Neural progenitor cell (in vitro differentiated cells): Measurements from ENCODE around the gene DEPDC1B. TPM values are rescaled to one million over a fixed set of nuclear protein-coding genes. Genes with fewer than 3 reads are reported as not detected.

Source experiments
- DNase-seq: peaks from one replicate; pipeline ENCODE4 v3.0.0-alpha.2; 2016; ENCODE audit warnings: low spot score
- H2AFZ ChIP-seq: fragments of 200-600 bp; sonication (generic); replicated peaks from 2 replicates; pipeline ENCODE4 v1.6.1; 2016; ENCODE audit warnings: antibody characterized with exemption
- H3F3A ChIP-seq: fragments of 200-600 bp; sonication (generic); 2 replicates; pipeline ENCODE4 v1.6.1; 2016; ENCODE audit warnings: antibody characterized with exemption, low read depth
- H3K27ac ChIP-seq: fragments of 200-600 bp; sonication (generic); 2 replicates; pipeline ENCODE4 v1.5.1; 2016; ENCODE audit warnings: mild to moderate bottlenecking
- H3K27me3 ChIP-seq: fragments of 200-600 bp; sonication (generic); 2 replicates; pipeline ENCODE4 v1.6.1; 2016; ENCODE audit warnings: mild to moderate bottlenecking, moderate library complexity
- H3K36me3 ChIP-seq: fragments of 200-600 bp; sonication (generic); 2 replicates; pipeline ENCODE4 v1.5.1; 2016
- H3K4me1 ChIP-seq: fragments of 200-600 bp; sonication (generic); 2 replicates; pipeline ENCODE4 v1.6.1; 2016; ENCODE audit warnings: mixed run types
- H3K4me2 ChIP-seq: fragments of 200-600 bp; sonication (generic); 2 replicates; pipeline ENCODE4 v1.6.1; 2016
- H3K4me3 ChIP-seq: fragments of 200-600 bp; sonication (generic); 2 replicates; pipeline ENCODE4 v1.5.1; 2016
- H3K79me2 ChIP-seq: fragments of 200-600 bp; sonication (generic); 2 replicates; pipeline ENCODE4 v1.6.1; 2016; ENCODE audit warnings: low read depth
- H3K9ac ChIP-seq: fragments of 200-600 bp; sonication (generic); 2 replicates; pipeline ENCODE4 v1.6.1; 2016
- H3K9me3 ChIP-seq: fragments of 200-600 bp; sonication (generic); 2 replicates; pipeline ENCODE4 v1.5.1; 2016; ENCODE audit warnings: low read depth
- H4K20me1 ChIP-seq: fragments of 200-600 bp; sonication (generic); 2 replicates; pipeline ENCODE4 v1.6.1; 2016; ENCODE audit warnings: low read depth
- H3K27ac Mint-ChIP-seq: 3 replicates; pipeline ENCODE4 v1.8.0; 2021; ENCODE audit warnings: mixed read lengths
- H3K27me3 Mint-ChIP-seq: 2 replicates; pipeline ENCODE4 v1.8.0; 2022; ENCODE audit warnings: low read depth, mild to moderate bottlenecking, inconsistent platforms, moderate library complexity, mixed read lengths; ENCODE audit not compliant: insufficient read depth
- H3K36me3 Mint-ChIP-seq: 3 replicates; pipeline ENCODE4 v1.8.0; 2021; ENCODE audit warnings: mixed read lengths
- H3K4me1 Mint-ChIP-seq: 3 replicates; pipeline ENCODE4 v1.8.0; 2021; ENCODE audit warnings: mixed read lengths
- H3K4me3 Mint-ChIP-seq: 3 replicates; pipeline ENCODE4 v1.8.0; 2021; ENCODE audit warnings: mild to moderate bottlenecking, moderate library complexity, mixed read lengths
- H3K9me3 Mint-ChIP-seq: 3 replicates; pipeline ENCODE4 v1.8.0; 2020; ENCODE audit warnings: mixed read lengths
- CTCF ChIP-seq: fragments of 200-600 bp; sonication (generic); IDR thresholded peaks from 2 replicates; pipeline ENCODE4 v1.5.1; 2017; ENCODE audit warnings: antibody characterized with exemption, mild to moderate bottlenecking
- EZH2 ChIP-seq: fragments of 200-600 bp; sonication (generic); IDR thresholded peaks from 2 replicates; pipeline ENCODE4 v1.6.1; 2017; ENCODE audit warnings: antibody characterized with exemption, mild to moderate bottlenecking, moderate library complexity
- EZH2phosphoT487 ChIP-seq: fragments of 200-600 bp; sonication (generic); IDR thresholded peaks from 2 replicates; pipeline ENCODE4 v1.6.1; 2017; ENCODE audit warnings: antibody characterized with exemption
- total RNA-seq: library from RNA; depleted of rRNA; stranded (reverse); fragments of >200 nt; gene quantifications from 2 replicates; pipeline ENCODE4 v1.2.3, GENCODE V29; 2015; ENCODE audit warnings: low replicate concordance

The DEPDC1B gene
- total RNA-seq, 1 donor from 2014 or later: 142 TPM

GRCh38 chr5:60701321-60701968 is 1.5 kb upstream of the DEPDC1B start:
- no peak overlapping the region for H2AFZ ChIP-seq
- H3K4me1 Mint-ChIP-seq: peaks cover 25% of the 10 kb centered on the region
- H3K36me3 ChIP-seq: peaks cover 5% of the 10 kb centered on the region
- H3K27me3 Mint-ChIP-seq: peaks cover 6% of the 10 kb centered on the region
- peaks cover 4% of the 10 kb centered on the region for H3K9me3 Mint-ChIP-seq
- no peaks in the 10 kb centered on the region for H3K9me3 ChIP-seq
- H3K27ac ChIP-seq: no peak overlapping the region
- no peak overlapping the region for H3K4me2 ChIP-seq
- no peaks in the 10 kb centered on the region for H3K27me3 ChIP-seq
- H4K20me1 ChIP-seq: peaks cover 3% of the 10 kb centered on the region
- no peak overlapping the region for H3K9ac ChIP-seq
- no peak overlapping the region for H3K4me3 ChIP-seq
- peak overlapping the region; percentile 59 for H3K4me3 Mint-ChIP-seq
- TF ChIP-seq EZH2phosphoT487 (no peak), EZH2 (no peak), CTCF (no peak)
- DNase-seq: no peak
- peaks cover 13% of the 10 kb centered on the region for H3K36me3 Mint-ChIP-seq
- H3F3A ChIP-seq: peaks cover 12% of the 10 kb centered on the region
- H3K27ac Mint-ChIP-seq: no peak overlapping the region
- peaks cover 22% of the 10 kb centered on the region for H3K4me1 ChIP-seq
- peaks cover 28% of the 10 kb centered on the region for H3K79me2 ChIP-seq

GRCh38 chr5:60700416-60700757 is 421 bp upstream of the DEPDC1B start:
- Histone ChIP-seq H3K27ac (no peak overlapping the region), H3K4me3 (peak overlapping the region; percentile 81), H4K20me1 (peaks cover 3% of the 10 kb centered on the region), H3F3A (peaks cover 12% of the 10 kb centered on the region), H3K79me2 (peaks cover 38% of the 10 kb centered on the region), H3K36me3 (peaks cover 5% of the 10 kb centered on the region), H2AFZ (peak overlapping the region; percentile 93), H3K4me2 (peak overlapping the region; percentile 93), H3K9me3 (no peaks in the 10 kb centered on the region), H3K27me3 (no peaks in the 10 kb centered on the region), H3K4me1 (peaks cover 22% of the 10 kb centered on the region), H3K9ac (peak overlapping the region; percentile 12)
- DNase-seq: no peak
- Mint-ChIP-seq H3K4me1 (peaks cover 25% of the 10 kb centered on the region), H3K27ac (peak overlapping the region; percentile 99), H3K36me3 (peaks cover 14% of the 10 kb centered on the region), H3K4me3 (peak overlapping the region; percentile 93), H3K27me3 (peaks cover 6% of the 10 kb centered on the region), H3K9me3 (peaks cover 6% of the 10 kb centered on the region)
- TF ChIP-seq EZH2phosphoT487: no peak

- Histone ChIP-seq H3K4me3 (peak overlapping the region; percentile 81), H2AFZ (peak overlapping the region; percentile 93), H3K4me1 (peaks cover 22% of the 10 kb centered on the region), H3K4me2 (peak overlapping the region; percentile 93), H3K27me3 (no peaks in the 10 kb centered on the region), H3K9me3 (no peaks in the 10 kb centered on the region), H3K36me3 (peaks cover 14% of the 10 kb centered on the region), H3K9ac (peak overlapping the region; percentile 80), H3K27ac (peak overlapping the region; percentile 94), H4K20me1 (peaks cover 3% of the 10 kb centered on the region), H3F3A (peaks cover 12% of the 10 kb centered on the region), H3K79me2 (peaks cover 50% of the 10 kb centered on the region)
- H3K36me3 Mint-ChIP-seq: peaks cover 23% of the 10 kb centered on the region
- H3K27me3 Mint-ChIP-seq: peaks cover 6% of the 10 kb centered on the region
- H3K9me3 Mint-ChIP-seq: peaks cover 11% of the 10 kb centered on the region
- TF ChIP-seq EZH2 (no peak), EZH2phosphoT487 (no peak), CTCF (no peak)
- H3K4me3 Mint-ChIP-seq: peak overlapping the region; percentile 93
- DNase-seq: no peak
- H3K27ac Mint-ChIP-seq: peak overlapping the region; percentile 97
- peaks cover 25% of the 10 kb centered on the region for H3K4me1 Mint-ChIP-seq
These were observed 718 bp downstream of the DEPDC1B start for GRCh38 chr5:60699288-60699608.

GRCh38 chr5:60698336-60698735 is 1.6 kb downstream of the DEPDC1B start:
- peak overlapping the region; percentile 93 for H3K4me2 ChIP-seq
- peak overlapping the region; percentile 81 for H3K4me3 ChIP-seq
- H3K9me3 ChIP-seq: no peaks in the 10 kb centered on the region
- peaks cover 6% of the 10 kb centered on the region for H3K27me3 Mint-ChIP-seq
- H3K9me3 Mint-ChIP-seq: peaks cover 16% of the 10 kb centered on the region
- peak overlapping the region; percentile 78 for H3K27ac Mint-ChIP-seq
- no peak for DNase-seq
- H3K36me3 Mint-ChIP-seq: peaks cover 32% of the 10 kb centered on the region
- peaks cover 22% of the 10 kb centered on the region for H3K36me3 ChIP-seq
- H3K9ac ChIP-seq: no peak overlapping the region
- no peak overlapping the region for H2AFZ ChIP-seq
- peak overlapping the region; percentile 93 for H3K4me3 Mint-ChIP-seq
- no peak for TF ChIP-seq EZH2
- TF ChIP-seq CTCF: no peak
- no peak for TF ChIP-seq EZH2phosphoT487
- peaks cover 22% of the 10 kb centered on the region for H3K4me1 ChIP-seq
- no peaks in the 10 kb centered on the region for H3K27me3 ChIP-seq
- H4K20me1 ChIP-seq: peaks cover 3% of the 10 kb centered on the region
- H3F3A ChIP-seq: peaks cover 12% of the 10 kb centered on the region
- H3K79me2 ChIP-seq: peaks cover 59% of the 10 kb centered on the region
- H3K4me1 Mint-ChIP-seq: peaks cover 25% of the 10 kb centered on the region
- H3K27ac ChIP-seq: no peak overlapping the region
